ENCODE data around the gene TMPRSS11E.

DNA sequence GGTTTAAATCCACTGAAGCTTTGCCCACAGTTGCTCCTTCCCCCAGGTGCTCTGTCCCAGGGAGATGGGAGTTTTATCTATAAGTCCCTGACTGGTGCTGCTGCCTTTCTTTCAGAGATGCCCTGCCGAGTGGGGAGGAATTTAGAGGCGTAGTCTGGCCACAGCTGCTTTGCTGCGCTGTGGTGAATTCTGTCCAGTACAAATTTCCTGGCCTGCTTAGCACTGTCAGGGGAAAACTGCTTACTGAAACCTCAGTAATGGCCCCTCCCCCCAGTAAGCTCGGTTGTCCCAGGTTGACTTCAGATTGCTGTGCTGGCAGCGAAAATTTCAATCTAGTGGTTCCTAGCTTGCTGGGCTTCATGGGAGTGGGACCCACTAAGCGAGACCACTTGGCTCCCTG lies 88.7 kb downstream of the TMPRSS11E start:
- TF ChIP-seq, protein P1, sequence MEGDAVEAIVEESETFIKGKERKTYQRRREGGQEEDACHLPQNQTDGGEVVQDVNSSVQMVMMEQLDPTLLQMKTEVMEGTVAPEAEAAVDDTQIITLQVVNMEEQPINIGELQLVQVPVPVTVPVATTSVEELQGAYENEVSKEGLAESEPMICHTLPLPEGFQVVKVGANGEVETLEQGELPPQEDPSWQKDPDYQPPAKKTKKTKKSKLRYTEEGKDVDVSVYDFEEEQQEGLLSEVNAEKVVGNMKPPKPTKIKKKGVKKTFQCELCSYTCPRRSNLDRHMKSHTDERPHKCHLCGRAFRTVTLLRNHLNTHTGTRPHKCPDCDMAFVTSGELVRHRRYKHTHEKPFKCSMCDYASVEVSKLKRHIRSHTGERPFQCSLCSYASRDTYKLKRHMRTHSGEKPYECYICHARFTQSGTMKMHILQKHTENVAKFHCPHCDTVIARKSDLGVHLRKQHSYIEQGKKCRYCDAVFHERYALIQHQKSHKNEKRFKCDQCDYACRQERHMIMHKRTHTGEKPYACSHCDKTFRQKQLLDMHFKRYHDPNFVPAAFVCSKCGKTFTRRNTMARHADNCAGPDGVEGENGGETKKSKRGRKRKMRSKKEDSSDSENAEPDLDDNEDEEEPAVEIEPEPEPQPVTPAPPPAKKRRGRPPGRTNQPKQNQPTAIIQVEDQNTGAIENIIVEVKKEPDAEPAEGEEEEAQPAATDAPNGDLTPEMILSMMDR (conservative IDR thresholded peaks at IDR 0.05; ENCODE audit: low read length), result no peak
- TF ChIP-seq EZH2phosphoT487 (IDR thresholded peaks at IDR 0.05; ENCODE audit: borderline replicate concordance), result no peak
